NCI-H748 (cell line): ENCODE results near the gene TCERG1.

Experiments
- DNase-seq: peaks from one replicate; lab custom pipeline; 2025; ENCODE audit not compliant: unreplicated experiment; lab: John Stamatoyannopoulos, UW

TCERG1 gene

GRCh38 chr5:146519554-146519953, 72.4 kb downstream of the TCERG1 start:
- DNase-seq: no peak

DNA sequence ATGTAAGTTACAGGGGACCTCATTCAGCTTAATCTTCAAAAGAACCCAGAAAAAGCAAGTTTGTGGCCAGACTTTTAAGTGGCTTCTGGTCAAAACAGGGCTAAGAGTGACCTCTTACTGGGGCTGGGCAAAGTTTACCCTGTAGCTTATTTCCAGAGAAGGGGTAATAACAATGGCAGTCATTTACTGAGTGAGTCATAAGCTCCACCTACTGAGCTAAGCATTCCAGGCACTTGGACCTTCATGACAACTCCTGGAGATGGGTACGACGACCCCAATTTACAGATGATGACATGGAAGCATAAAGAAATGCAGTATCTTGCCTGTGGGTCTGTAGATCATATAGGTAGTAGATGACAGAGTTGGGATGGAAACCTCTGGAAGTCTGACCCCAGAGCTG, 73.6 kb downstream of the TCERG1 start:
- no peak for DNase-seq

- no peak for DNase-seq
Observed at GRCh38 chr5:146521403-146522106, 74.4 kb downstream of the TCERG1 start.

DNA sequence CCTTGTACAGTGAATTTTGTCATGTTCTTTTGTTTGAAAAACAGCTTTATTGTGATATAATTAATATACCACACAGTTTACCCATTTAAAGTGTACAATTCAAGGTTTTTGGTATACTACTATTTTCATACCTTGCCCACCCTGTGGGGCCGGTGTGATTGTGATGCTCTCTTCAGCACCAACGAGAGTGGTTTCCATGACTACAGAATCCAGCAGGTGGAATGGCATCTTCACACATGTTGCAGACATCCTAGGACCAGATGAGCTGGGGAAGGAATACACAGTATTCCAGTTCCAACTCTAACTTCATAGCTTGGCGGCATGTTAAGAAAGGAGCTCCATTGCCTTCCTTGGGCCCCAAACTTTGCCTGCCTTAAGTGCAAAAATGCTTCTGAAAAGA, 76.6 kb downstream of the TCERG1 start:
- peak; percentile 46 for DNase-seq

GRCh38 chr5:146527785-146528184, 80.7 kb downstream of the TCERG1 start:
- DNase-seq: no peak

DNA sequence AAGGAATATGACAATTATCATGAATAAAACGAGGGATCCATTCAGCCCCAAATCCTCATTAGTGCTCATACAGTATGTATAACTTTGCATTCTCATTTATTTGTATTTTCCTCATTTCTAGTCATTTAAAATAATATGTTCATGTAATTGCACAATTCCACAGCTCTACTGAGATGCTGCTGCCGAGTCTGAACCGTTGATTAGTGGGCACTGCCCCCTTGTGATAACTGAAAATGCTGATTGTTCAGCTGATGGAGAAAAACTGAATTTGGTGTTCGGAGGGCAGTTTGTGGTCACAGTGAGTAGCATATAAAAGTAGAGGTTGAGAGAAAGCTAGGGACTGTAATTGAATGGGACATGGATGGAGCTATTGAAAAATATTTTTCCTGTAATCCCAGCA, 81.1 kb downstream of the TCERG1 start:
- no peak for DNase-seq

DNA sequence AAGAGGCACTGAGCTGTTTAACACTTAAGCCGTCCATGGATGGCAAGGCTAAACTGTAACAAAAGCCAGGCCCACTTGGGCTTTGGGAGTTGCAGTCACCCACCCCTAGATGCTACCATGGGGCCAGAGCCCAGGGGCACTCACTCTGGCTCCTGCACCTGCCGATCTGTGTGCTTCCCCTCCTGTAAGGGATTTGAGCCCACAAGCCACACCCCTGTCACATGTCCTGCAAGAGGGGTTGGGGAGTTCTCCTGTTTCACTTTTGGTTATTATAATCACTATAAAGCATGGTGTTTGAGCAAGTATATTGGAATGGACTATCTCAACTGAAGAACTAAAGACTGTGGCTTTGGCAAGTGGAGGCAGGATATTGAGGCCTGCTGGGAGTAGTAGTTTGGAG, 82.9 kb downstream of the TCERG1 start:
- no peak for DNase-seq

DNA sequence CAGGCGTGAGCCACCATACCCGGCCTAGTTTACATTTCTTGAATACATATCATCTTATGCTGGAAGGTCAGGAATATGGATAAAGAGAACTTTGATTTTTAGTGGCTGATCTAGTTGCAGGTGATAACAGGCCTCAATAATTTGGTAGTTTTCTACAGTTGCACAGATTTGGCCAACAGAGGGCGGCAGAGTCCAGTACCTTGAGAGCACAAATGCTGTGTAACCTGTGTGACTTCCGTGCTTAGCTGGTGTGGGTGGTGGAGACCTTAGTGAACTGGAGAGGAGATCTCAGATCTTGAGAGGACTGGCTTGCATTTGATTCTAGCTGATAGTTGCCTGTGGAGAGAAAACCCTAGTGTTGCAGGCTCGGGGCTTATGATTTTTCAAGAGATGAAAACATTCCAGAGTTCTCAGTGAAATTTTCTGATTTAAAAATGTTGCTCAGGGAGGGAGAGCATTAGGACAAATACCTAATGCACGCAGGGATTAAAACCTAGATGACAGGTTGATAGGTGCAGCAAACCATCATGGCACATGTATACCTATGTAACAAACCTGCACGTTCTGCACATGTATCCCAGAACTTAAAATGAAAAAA, 86.2 kb downstream of the TCERG1 start:
- DNase-seq: peak; percentile 79

DNA sequence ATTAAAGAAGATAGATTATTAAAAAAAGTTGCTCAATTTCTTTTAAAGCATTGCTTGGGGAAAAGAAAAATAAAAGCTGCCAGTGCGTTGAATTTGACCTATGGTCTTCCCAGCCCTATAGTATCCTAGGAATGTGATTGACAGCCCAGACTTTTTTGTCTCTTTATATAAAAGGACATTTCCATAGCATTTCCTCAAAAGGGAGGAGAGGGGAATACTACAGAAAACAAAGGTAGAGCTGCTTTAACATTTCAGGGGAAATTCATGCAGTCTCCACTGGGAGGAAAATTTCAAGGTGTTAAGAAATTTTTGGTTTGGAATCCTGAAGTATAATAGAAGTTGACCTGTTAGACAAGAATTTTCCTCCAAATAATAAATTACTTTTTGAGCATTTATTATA, 86.7 kb downstream of the TCERG1 start:
- no peak for DNase-seq

GRCh38 chr5:146538432-146538831, 91.3 kb downstream of the TCERG1 start:
- no peak for DNase-seq

GRCh38 chr5:146539973-146540372, 92.8 kb downstream of the TCERG1 start:
- DNase-seq: no peak

GRCh38 chr5:146540414-146540813, 93.3 kb downstream of the TCERG1 start:
- DNase-seq: no peak

DNA sequence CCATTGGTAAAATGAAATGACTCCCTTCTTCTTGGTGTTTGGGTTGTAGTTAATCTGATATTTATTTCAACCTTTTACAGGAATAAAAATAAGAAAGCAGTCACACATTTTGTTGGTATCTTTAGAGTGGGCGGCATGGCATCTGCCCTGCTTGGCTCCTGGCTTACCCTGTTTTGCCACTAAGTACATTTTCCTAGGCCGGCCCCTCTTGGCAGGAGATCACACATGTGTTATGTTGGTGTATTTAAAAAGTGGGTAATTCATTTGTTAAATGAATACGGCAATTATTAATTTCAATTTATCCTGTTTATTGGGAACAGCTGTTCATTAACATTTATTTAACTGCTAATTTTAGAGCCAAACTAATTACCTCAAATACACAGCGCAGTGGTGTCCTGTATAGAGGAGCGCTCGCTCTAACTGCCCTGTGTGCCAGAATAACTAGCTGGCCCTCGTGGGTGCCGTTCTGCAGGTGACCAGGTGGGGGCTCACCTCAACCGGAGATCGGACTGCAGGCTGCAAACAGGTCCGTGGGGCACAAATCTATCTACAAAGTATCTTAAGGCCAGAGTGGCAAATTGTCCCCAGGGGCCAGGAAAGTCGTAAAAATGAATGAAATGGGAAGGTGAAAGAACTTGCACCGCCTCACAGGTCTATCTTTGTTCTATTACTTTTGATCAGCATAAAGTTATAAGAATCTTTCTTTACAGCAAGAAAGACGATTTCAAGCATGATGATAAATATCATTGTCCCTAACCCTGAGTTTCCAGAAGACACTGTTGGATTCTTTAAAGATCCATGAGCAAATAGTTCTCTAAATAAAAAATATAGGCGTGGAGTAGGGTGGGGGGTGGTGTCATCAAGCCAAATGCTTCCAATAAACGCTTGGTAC, 95.1 kb downstream of the TCERG1 start:
- peak; percentile 80 for DNase-seq

DNA sequence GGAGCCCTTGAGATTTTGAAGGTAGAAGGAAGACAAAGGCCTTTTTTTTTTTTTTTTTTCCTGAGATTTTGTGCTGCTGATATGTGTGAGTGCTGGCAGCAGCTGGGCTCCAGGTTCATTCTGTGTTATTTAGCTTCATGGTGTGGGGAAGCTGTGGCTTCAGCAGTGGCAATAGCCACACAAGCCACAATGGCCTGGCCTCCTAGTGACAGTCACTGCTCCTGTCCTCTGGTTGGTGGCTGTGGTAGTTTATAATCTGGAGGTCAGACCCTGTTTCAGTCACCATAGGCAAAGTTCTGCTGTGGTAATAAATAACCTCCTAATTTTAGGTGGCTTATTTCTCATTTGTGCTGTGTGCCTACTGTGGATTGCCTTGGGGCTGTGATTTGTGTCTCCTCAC, 97.1 kb downstream of the TCERG1 start:
- DNase-seq: no peak

GRCh38 chr5:146548781-146549449, 101.8 kb downstream of the TCERG1 start:
- no peak for DNase-seq

- no peak for DNase-seq
Observed at GRCh38 chr5:146549615-146550014, 102.5 kb downstream of the TCERG1 start.

DNA sequence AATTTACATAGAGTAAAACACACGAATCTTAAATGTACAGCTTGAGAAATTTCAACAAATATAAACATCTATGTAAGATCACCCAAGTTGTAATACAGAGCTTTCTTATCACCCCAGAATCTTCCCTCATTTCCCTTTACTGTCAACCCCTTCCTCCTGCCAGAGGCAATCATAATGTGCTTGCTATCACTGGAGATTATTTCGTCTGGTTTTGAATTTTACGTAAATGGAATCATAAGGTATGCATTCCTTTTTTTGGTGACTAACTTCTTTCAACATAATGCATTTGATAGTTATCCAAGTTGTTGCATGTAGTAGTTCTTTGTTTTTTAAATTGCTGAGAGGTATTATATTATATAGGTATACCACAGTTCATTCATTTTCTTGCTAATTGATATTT, 106.3 kb downstream of the TCERG1 start:
- DNase-seq: no peak

GRCh38 chr5:146556884-146557283, 109.8 kb downstream of the TCERG1 start:
- DNase-seq: peak; percentile 11

- DNase-seq: no peak
Observed at GRCh38 chr5:146560205-146560812, 113.2 kb downstream of the TCERG1 start.
